GM13976 (cell line): ENCODE results near the gene NMT2.

Experiments used
- DNase-seq: peaks from one replicate; pipeline ENCODE4 v3.0.0; 2012; ENCODE audit warnings: low spot score
- CTCF ChIP-seq: IDR thresholded peaks from 2 replicates; pipeline ENCODE4 v1.5.1; 2012; ENCODE audit warnings: borderline replicate concordance, mild to moderate bottlenecking; ENCODE audit not compliant: insufficient read depth; ENCODE audit errors: extremely low read depth, missing control alignments, control extremely low read depth
- in situ Hi-C: fragments of 300-500 bp; cut with MboI; formaldehyde crosslinking; loops from one replicate; pipeline ENCODE4 v1.12.0; 2022; ENCODE audit warnings: low sequenced_read_pairs, mixed read lengths, inconsistent platforms; ENCODE audit not compliant: unreplicated experiment

The NMT2 gene

GRCh38 chr10:15131330-15131729, 37.2 kb downstream of the NMT2 start:
- TF ChIP-seq CTCF = no peak
- in situ Hi-C loops = no loop called here

GRCh38 chr10:15124908-15125307, 43.6 kb downstream of the NMT2 start:
- no peak for DNase-seq
- in situ Hi-C loops = no loop called here
- TF ChIP-seq CTCF = no peak

More at GRCh38 chr10:15131330-15131729, 37.2 kb downstream of the NMT2 start:
- DNase-seq = no peak

DNA sequence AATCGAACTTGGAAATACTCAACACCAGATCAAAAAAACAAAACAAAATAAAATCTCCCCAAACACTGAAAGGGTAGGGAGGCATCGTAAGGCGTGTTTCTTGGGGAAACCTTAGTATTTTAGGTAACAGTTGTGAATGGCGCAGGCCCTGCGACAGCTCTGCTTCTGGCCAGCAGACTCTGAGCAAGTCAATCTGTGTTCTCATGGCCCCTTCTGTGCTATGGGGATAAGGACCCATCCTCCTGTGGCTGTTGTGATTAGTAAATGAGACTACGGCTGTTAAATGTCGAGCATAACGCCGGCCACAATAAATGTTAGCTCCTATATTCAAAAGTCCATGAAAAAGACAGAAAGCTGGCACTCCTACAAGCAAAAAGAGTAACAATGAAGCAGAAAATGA, 44.3 kb downstream of the NMT2 start:
- in situ Hi-C loops = no loop called here
- DNase-seq = no peak
- TF ChIP-seq CTCF = no peak

DNA sequence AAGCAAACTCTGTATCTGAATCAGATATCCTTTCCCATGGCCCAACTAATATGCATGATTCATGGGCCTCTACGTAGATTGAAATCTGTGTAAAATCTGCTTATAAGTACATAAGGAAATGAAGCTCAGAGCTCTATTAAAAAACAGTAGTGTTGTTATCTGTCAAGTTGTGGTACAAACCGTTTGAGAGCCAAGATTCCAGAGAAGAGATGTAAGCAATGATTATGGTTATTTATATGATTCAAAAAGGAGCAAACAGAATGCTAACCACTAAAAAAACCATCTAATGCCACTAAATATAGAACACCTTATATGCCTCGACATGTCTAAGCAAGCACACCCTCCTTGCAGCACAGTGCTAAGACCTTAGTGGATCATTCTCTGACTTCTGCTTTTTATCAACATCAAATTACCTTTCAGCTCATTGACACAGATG, 44.7 kb downstream of the NMT2 start:
- DNase-seq = peak; percentile 39
- TF ChIP-seq CTCF = no peak
- in situ Hi-C loops = no loop called here

DNA sequence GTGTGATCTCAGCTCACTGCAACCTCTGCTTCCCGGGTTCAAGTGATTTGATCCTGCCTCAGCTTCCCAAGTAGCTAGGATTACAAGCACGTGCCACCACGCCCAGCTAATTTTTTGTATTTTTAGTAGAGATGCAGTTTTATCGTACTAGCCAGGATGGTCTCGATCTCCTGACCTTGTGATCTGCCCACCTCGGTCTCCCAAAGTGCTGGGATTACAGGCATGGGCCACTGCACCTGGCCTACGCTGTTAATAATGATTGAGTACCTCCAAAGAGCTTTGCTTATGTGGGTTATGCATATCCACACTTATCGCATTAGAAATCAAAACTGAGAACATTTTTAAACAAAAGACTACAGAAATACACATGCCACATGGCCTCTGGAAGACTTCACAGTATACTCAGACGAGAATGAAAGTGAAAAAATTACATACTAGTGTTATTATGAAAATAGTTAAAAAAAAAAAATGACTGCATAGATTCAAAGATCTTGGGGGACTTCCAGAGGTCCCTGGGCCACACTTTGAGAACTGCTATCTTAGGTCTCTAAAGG, 45.9 kb downstream of the NMT2 start:
- peak; percentile 74 for DNase-seq
- no peak for TF ChIP-seq CTCF
- in situ Hi-C loops = no loop called here

DNA sequence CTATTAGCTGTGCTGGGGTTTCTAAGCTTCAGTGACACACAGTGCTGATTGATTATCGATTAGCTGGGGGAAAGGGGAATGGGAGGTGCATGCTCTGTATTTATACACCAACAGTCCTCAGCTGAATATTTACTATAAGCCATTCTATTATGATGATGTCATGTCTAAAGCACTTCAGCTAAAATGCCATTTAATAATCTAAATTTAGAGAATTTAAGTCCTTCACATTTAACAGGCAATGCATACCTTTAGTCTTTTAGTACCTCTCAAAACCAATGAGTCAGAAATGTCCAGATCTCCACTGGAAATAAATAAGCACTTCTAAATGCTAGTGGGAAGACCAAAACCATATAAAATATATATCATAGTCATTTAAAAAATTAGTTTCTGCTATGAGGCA, 46.8 kb downstream of the NMT2 start:
- no peak for DNase-seq
- in situ Hi-C loops = no loop called here
- TF ChIP-seq CTCF = no peak
